Naive thymus-derived CD4-positive, alpha-beta T cell (primary cell): Measurements from ENCODE around the gene PIGO. TPM values are rescaled to one million over a fixed set of nuclear protein-coding genes. Genes with fewer than 3 reads are reported as not detected.

ENCODE experiments used
- ATAC-seq: fragments of 150-1000 bp; cut with Tn5 transposase; 2 replicates; pipeline ENCODE4 v1.10.0; 2021; ENCODE audit warnings: mild to moderate bottlenecking, moderate library complexity
- CTCF ChIA-PET: fragments of 350-600 bp; sonication (Branson Sonifier 250); formaldehyde crosslinking; loops from one replicate; lab custom pipeline; 2021; ENCODE audit warnings: antibody characterized with exemption; lab: Charles Lee
- POLR2A ChIA-PET: fragments of 350-600 bp; sonication (Branson Sonifier 250); formaldehyde crosslinking; loops from one replicate; lab custom pipeline; 2021; ENCODE audit warnings: antibody characterized with exemption, inconsistent platforms; lab: Charles Lee
- DNase-seq, 9 donors: peaks; one replicate each; pipeline versions ENCODE4 v3.0.0 to v3.0.0-alpha.2; 2020 to 2022; ENCODE audit warnings: mixed read lengths in 1 of 9
- H3K27ac ChIP-seq: one replicate; pipeline ENCODE4 v1.7.0; 2013; ENCODE audit warnings: mild to moderate bottlenecking, low read depth, low read length, moderate library complexity
- H3K27me3 ChIP-seq, 2 donors: one replicate each; pipeline ENCODE4 v1.7.0; 2013; ENCODE audit warnings: low read length in 2 of 2, mild to moderate bottlenecking in 2 of 2, moderate library complexity in 2 of 2; ENCODE audit not compliant: control insufficient read depth in 2 of 2, insufficient read depth in 2 of 2
- H3K36me3 ChIP-seq, 3 experiments: 1 replicate in 2 of 3; 2 replicates in 1 of 3; pipeline ENCODE4 v1.7.0; 2013; ENCODE audit warnings: low read length in 3 of 3, mild to moderate bottlenecking in 3 of 3, moderate library complexity in 1 of 3; ENCODE audit not compliant: insufficient read depth in 3 of 3, control insufficient read depth in 2 of 3
- H3K4me1 ChIP-seq, 2 donors: one replicate each; pipeline ENCODE4 v1.7.0; 2013; ENCODE audit warnings: low read length in 2 of 2, mild to moderate bottlenecking in 2 of 2, moderate library complexity in 1 of 2; ENCODE audit not compliant: control insufficient read depth in 2 of 2, insufficient read depth in 2 of 2
- H3K4me3 ChIP-seq: 2 replicates; pipeline ENCODE4 v1.7.0; 2013; ENCODE audit warnings: mild to moderate bottlenecking, low read length
- H3K9me3 ChIP-seq, 3 experiments: 1 replicate in 2 of 3; 2 replicates in 1 of 3; pipeline ENCODE4 v1.7.0; 2013; ENCODE audit warnings: low read length in 3 of 3; ENCODE audit not compliant: control insufficient read depth in 2 of 3
- H3K27ac Mint-ChIP-seq, 9 donors: one replicate each; pipeline ENCODE4 v1.8.0; 2020 to 2022; ENCODE audit warnings: mixed read lengths in 9 of 9, mild to moderate bottlenecking in 8 of 9, moderate library complexity in 5 of 9, inconsistent platforms in 2 of 9
- H3K27me3 Mint-ChIP-seq, 5 donors: one replicate each; pipeline ENCODE4 v1.8.0; 2021 to 2022; ENCODE audit warnings: mixed read lengths in 5 of 5, mild to moderate bottlenecking in 1 of 5
- H3K36me3 Mint-ChIP-seq, 5 donors: one replicate each; pipeline ENCODE4 v1.8.0; 2020 to 2022; ENCODE audit warnings: mixed read lengths in 5 of 5, mild to moderate bottlenecking in 3 of 5, inconsistent platforms in 1 of 5
- H3K4me1 Mint-ChIP-seq, 7 donors: one replicate each; pipeline ENCODE4 v1.8.0; 2020 to 2022; ENCODE audit warnings: mixed read lengths in 7 of 7, mild to moderate bottlenecking in 3 of 7, inconsistent platforms in 1 of 7
- H3K4me3 Mint-ChIP-seq, 10 donors: one replicate each; pipeline ENCODE4 v1.8.0; 2020 to 2022; ENCODE audit warnings: mild to moderate bottlenecking in 10 of 10, mixed read lengths in 10 of 10, moderate library complexity in 6 of 10, inconsistent platforms in 2 of 10
- H3K9me3 Mint-ChIP-seq, 11 donors: one replicate each; pipeline ENCODE4 v1.8.0; 2020 to 2022; ENCODE audit warnings: mixed read lengths in 11 of 11, mild to moderate bottlenecking in 4 of 11, inconsistent platforms in 1 of 11, moderate library complexity in 1 of 11
- intact Hi-C, 2 donors: fragments of 100-400 bp; cut with micrococcal nuclease; formaldehyde crosslinking; loops; one replicate each; pipeline ENCODE4 v1.15.1; 2023
- polyA plus RNA-seq, 2 donors: library from polyadenylated mRNA; unstranded; fragments of 300-500 nt; fragmentation: Illumina TruSeq; gene quantifications; one replicate each; pipeline ENCODE4 v1.2.3, GENCODE V29; 2021
- total RNA-seq, 6 experiments: library from RNA in 5 of 6; stranded (reverse) in 5 of 6; gene quantifications; 1 replicate in 5 of 6; 2 replicates in 1 of 6; pipeline ENCODE4 v1.2.3 and lab custom pipeline; 2021 to 2026

Gene PIGO
- total and polyA plus RNA-seq, 7 experiments from 2014 or later = 27.1 to 36.0 (median 29.9) TPM

DNA sequence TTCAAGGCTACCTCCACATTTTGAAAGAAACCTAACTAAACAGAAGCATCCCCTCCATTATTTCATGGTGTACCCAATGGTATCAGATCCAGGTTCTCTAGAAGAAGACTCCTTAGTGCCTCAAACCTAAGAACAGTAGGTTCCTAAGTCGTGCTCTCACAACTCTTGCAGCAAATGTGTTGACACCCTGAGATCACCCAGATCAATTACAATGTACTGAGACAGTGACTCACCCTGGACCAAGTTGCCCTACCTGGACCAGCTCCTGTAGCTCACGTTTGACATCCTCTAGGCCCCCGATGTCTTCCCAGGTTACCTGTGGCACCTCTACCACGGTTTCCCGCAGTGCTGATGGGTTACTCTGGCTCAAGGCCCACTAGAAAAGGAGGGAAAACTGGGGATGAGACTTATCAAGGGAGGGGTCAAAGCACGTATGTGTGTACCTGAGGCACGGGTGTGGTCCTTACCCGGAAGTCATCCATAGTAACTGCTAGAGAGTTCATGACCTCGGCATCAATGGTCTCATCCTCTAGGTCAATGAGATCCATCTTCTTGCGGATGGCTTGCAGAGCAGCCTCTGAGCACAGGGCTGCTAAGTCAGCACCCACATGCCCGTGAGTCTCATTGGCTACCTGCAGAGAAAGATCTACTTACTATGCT, 35.7 kb downstream of the PIGO start:
- intact Hi-C loops = no loop called here
- H3K36me3 ChIP-seq = peaks cover 70 to 98% (median 75%) of the 10 kb centered on the region in 3 experiments
- H3K9me3 ChIP-seq = no peaks in the 10 kb centered on the region
- no peaks in the 10 kb centered on the region for H3K27me3 ChIP-seq
- H3K27me3 Mint-ChIP-seq = no peaks in the 10 kb centered on the region
- peaks cover 28 to 82% (median 59%) of the 10 kb centered on the region in 5 donors for H3K36me3 Mint-ChIP-seq
- ChIA-PET POLR2A (no interaction called here), CTCF (no interaction called here)
- H3K4me1 Mint-ChIP-seq = peaks cover 0 to 12% (median 0%) of the 10 kb centered on the region in 7 donors
- DNase-seq (no peak), ATAC-seq (peak; percentile 5)
- no peak overlapping the region for H3K4me3 ChIP-seq
- H3K4me3 Mint-ChIP-seq = no peak overlapping the region
- no peaks in the 10 kb centered on the region for H3K4me1 ChIP-seq
- peak overlapping the region in 3 of 9 donors; percentile 14 to 41 (median 23) for H3K27ac Mint-ChIP-seq
- H3K27ac ChIP-seq = no peak overlapping the region
- H3K9me3 Mint-ChIP-seq = no peaks in the 10 kb centered on the region

DNA sequence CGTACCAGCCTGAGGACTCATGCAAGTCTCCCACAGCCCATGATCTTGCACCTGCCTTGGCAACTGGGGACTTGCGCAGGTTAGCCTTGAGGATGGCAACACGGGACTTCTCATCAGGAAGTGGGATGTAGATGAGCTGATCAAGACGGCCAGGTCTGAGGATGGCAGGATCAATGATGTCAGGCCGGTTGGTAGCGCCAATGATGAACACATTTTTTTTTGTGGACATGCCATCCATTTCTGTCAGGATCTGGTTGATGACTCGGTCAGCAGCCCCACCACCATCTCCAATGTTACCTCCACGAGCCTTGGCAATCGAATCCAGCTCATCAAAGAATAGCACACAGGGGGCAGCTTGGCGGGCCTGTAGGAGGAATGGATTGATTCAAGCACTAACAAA, 37.0 kb downstream of the PIGO start:
- POLR2A ChIA-PET = no interaction called here
- peaks cover 0 to 12% (median 0%) of the 10 kb centered on the region in 7 donors for H3K4me1 Mint-ChIP-seq
- Histone ChIP-seq H3K27me3 (no peaks in the 10 kb centered on the region), H3K4me3 (no peak overlapping the region), H3K36me3 (peaks cover 63 to 85% (median 65%) of the 10 kb centered on the region in 3 experiments), H3K9me3 (no peaks in the 10 kb centered on the region), H3K27ac (no peak overlapping the region), H3K4me1 (no peaks in the 10 kb centered on the region)
- peak overlapping the region in 1 of 10 donors; percentile 10 for H3K4me3 Mint-ChIP-seq
- intact Hi-C loops = no loop called here
- peak overlapping the region in 2 of 9 donors; percentile 64 to 86 for H3K27ac Mint-ChIP-seq
- ATAC-seq = no peak
- CTCF ChIA-PET = no interaction called here
- DNase-seq = no peak
- peaks cover 28 to 84% (median 59%) of the 10 kb centered on the region in 5 donors for H3K36me3 Mint-ChIP-seq
- no peaks in the 10 kb centered on the region for H3K9me3 Mint-ChIP-seq
- H3K27me3 Mint-ChIP-seq = no peaks in the 10 kb centered on the region

DNA sequence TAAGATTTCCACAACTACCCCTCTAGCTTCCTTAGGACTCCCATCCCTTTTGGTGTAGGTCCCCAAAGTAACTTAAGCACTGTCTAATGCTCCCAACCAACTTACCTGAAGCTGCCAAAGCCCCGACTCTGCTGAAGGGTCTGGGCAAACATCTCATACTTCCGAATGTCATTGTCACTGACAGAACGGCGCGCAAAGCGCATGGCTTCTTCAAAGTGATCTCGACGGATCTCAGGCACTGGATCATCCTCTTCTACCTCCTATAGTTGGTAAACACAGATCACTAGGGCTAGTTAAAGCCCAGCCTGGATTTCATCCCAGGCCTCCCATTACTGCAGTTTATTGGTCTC, 39.1 kb downstream of the PIGO start:
- H3K4me1 Mint-ChIP-seq = peaks cover 0 to 9% (median 0%) of the 10 kb centered on the region in 7 donors
- no peak for ATAC-seq
- no peaks in the 10 kb centered on the region for H3K9me3 Mint-ChIP-seq
- no peaks in the 10 kb centered on the region for H3K27me3 Mint-ChIP-seq
- DNase-seq = no peak
- peak overlapping the region in 2 of 9 donors; percentile 22 to 43 for H3K27ac Mint-ChIP-seq
- H3K4me3 Mint-ChIP-seq = no peak overlapping the region
- Histone ChIP-seq H3K27ac (no peak overlapping the region), H3K4me3 (no peak overlapping the region), H3K4me1 (no peaks in the 10 kb centered on the region), H3K9me3 (no peaks in the 10 kb centered on the region), H3K27me3 (no peaks in the 10 kb centered on the region), H3K36me3 (peaks cover 43 to 69% (median 49%) of the 10 kb centered on the region in 3 experiments)
- intact Hi-C loops = no loop called here
- ChIA-PET CTCF (no interaction called here), POLR2A (no interaction called here)
- H3K36me3 Mint-ChIP-seq = peaks cover 22 to 79% (median 49%) of the 10 kb centered on the region in 5 donors

DNA sequence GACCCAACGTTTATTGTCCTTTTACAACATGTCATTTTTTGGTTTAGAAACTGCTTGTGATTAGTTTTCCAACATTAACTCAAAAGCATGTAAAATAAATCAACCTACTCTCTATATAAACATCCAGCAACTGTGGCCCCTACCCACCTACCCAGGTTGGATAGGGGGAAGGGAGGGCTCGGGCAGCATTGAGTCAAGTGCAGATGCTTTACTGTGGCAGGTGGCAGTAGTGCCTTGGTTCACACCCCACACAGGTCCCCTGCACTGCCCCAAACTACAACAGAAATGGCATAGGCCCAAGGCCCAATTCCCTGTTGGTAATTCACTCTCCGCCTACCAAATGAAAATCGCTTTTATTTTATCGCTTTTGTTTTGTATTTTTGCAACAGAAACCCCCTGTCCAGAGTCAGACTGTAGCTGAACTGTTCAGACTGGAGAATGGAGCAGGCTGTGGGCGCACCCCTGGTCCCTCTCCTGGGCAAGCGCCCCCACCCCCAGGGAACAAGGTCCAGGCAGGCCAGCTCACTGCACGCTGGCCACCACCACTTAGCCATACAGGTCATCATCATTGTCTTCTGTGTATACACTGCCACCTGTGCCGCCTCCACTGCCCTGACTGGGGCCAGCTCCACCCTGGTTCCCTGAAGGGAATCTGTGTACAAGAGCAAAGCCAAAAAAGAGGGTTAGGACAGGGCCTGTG, 39.7 kb downstream of the PIGO start:
- POLR2A ChIA-PET = no interaction called here
- H3K9me3 Mint-ChIP-seq = no peaks in the 10 kb centered on the region
- Histone ChIP-seq H3K27me3 (no peaks in the 10 kb centered on the region), H3K36me3 (peaks cover 38 to 64% (median 44%) of the 10 kb centered on the region in 3 experiments), H3K27ac (no peak overlapping the region), H3K4me3 (no peak overlapping the region), H3K4me1 (no peaks in the 10 kb centered on the region), H3K9me3 (no peaks in the 10 kb centered on the region)
- ATAC-seq (peak; percentile 23), DNase-seq (no peak)
- H3K4me1 Mint-ChIP-seq = peaks cover 0 to 7% (median 0%) of the 10 kb centered on the region in 7 donors
- no peaks in the 10 kb centered on the region for H3K27me3 Mint-ChIP-seq
- peaks cover 20 to 74% (median 44%) of the 10 kb centered on the region in 5 donors for H3K36me3 Mint-ChIP-seq
- peak overlapping the region in 2 of 9 donors; percentile 21 to 44 for H3K27ac Mint-ChIP-seq
- no peak overlapping the region for H3K4me3 Mint-ChIP-seq
- CTCF ChIA-PET = no interaction called here
- intact Hi-C loops = no loop called here

DNA sequence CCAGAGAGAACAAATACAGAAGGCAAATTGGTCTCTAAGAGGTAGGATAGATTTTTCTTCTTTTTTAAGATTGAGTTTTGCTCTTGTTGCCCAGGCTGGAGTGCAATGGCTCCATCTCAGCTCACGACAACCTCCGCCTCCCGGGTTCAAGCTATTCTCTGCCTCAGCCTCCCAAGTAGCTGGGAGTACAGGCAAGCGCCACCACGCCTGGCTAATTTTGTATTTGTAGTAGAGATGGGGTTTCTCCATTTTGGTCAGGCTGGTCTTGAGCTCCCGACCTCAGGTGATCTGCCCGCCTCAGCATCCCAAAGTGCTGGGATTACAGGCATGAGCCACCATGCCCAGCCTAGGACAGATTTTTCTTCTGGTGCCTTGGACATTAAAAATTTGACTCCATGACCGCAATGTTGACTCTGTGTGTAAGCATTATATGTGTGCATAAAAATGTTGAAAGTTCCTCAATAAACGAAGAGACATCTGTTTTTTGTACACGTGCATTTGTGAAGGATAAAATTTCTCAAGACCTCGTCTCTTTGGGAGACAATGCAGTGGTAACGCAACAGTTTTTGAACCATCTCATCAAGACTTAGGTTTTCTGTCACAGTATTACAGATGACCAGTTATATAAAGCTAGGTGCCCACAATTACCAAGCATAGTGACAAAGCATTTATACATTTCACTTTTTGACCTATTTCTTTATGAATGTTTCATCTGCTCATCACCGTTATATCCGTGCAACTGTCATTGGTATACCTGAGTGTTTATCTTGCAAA, 41.3 kb downstream of the PIGO start:
- ATAC-seq (no peak), DNase-seq (no peak)
- ChIA-PET CTCF (interaction anchor here (2.6 kb wide), 1 partner anchor 156 kb away, joined by 7 read pairs; no protein-coding TSS in a partner anchor), POLR2A (no interaction called here)
- Mint-ChIP-seq H3K4me1 (peaks cover 1 to 7% (median 5%) of the 10 kb centered on the region in 7 donors), H3K27ac (peak overlapping the region in 1 of 9 donors; percentile 5), H3K4me3 (no peak overlapping the region), H3K36me3 (peaks cover 14 to 64% (median 38%) of the 10 kb centered on the region in 5 donors), H3K27me3 (no peaks in the 10 kb centered on the region), H3K9me3 (no peaks in the 10 kb centered on the region)
- intact Hi-C loops = no loop called here
- Histone ChIP-seq H3K27me3 (no peaks in the 10 kb centered on the region), H3K9me3 (no peaks in the 10 kb centered on the region), H3K4me1 (no peaks in the 10 kb centered on the region), H3K36me3 (peaks cover 21 to 47% (median 30%) of the 10 kb centered on the region in 3 experiments), H3K4me3 (no peak overlapping the region), H3K27ac (no peak overlapping the region)

DNA sequence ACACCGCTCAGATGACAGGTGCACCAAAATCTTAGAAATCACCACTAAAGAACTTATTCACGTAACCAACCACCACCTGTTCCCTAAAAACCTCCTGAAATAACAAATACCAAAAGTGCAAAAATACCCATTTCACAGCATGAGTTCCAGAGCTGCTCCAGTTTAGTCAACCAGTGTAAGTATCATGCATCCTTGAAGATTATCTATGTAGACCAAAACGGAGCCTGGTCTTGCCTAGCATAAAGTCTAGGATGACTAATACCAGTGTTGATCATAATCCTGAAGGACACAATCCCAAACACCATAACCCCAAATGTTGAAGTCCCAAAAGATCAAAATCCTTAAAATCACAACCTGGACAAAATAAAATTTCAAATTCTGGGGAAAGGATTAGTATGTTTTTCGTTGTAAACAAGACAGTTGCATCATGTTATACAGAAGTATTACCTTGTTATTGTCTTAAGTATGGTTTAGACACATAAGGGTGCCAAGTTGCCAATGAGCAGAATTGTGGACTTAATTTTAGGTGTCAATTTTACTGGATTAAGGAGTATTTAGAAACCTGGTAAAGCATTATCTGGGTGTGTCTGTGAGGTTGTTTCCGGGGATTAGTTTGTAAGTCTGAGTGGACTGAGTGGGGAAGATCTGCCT, 42.1 kb downstream of the PIGO start:
- Histone ChIP-seq H3K4me3 (no peak overlapping the region), H3K9me3 (no peaks in the 10 kb centered on the region), H3K4me1 (no peaks in the 10 kb centered on the region), H3K27me3 (no peaks in the 10 kb centered on the region), H3K27ac (no peak overlapping the region), H3K36me3 (peaks cover 13 to 46% (median 28%) of the 10 kb centered on the region in 3 experiments)
- Mint-ChIP-seq H3K27ac (peak overlapping the region in 2 of 9 donors; percentile 5 to 58), H3K27me3 (no peaks in the 10 kb centered on the region), H3K4me1 (peaks cover 1 to 7% (median 5%) of the 10 kb centered on the region in 7 donors), H3K36me3 (peaks cover 14 to 57% (median 35%) of the 10 kb centered on the region in 5 donors), H3K9me3 (no peaks in the 10 kb centered on the region), H3K4me3 (no peak overlapping the region)
- ChIA-PET POLR2A (no interaction called here), CTCF (interaction anchor here (2.6 kb wide), 1 partner anchor 155 kb away, joined by 7 read pairs; no protein-coding TSS in a partner anchor)
- intact Hi-C loops = no loop called here
- no peak for ATAC-seq
- no peak for DNase-seq
